ENCODE measurements around the gene TRPM2.
"Not testable (repeated sequence)": the region's sequence is repeated elsewhere in the genome, so short reads cannot be mapped to it uniquely, and the experiment has no call there.

Gene TRPM2

GRCh38 chr21:44354775-44355771 is 1.7 kb downstream of the TRPM2 start:
- no peak for DNase-seq

- no peak for DNase-seq
These were observed 2.7 kb downstream of the TRPM2 start for GRCh38 chr21:44356160-44356559.

GRCh38 chr21:44356636-44357035 is 3.2 kb downstream of the TRPM2 start:
- DNase-seq = no peak

- no peak for DNase-seq
These were observed 3.8 kb downstream of the TRPM2 start for GRCh38 chr21:44357064-44357837.

GRCh38 chr21:44359396-44359795 is 6.0 kb downstream of the TRPM2 start:
- DNase-seq = no peak

GRCh38 chr21:44360159-44360558 is 6.7 kb downstream of the TRPM2 start:
- no peak for DNase-seq

- not testable (repeated sequence) for DNase-seq
These were observed 8.5 kb downstream of the TRPM2 start for GRCh38 chr21:44361903-44362302.

GRCh38 chr21:44363278-44363677 is 9.9 kb downstream of the TRPM2 start:
- DNase-seq = no peak

GRCh38 chr21:44364151-44365053 is 11.0 kb downstream of the TRPM2 start:
- no peak for DNase-seq

GRCh38 chr21:44365251-44365966 is 12.0 kb downstream of the TRPM2 start:
- no peak for DNase-seq

GRCh38 chr21:44365967-44366585 is 12.7 kb downstream of the TRPM2 start:
- no peak for DNase-seq

- no peak for DNase-seq
These were observed 13.3 kb downstream of the TRPM2 start for GRCh38 chr21:44366586-44367211.

GRCh38 chr21:44368711-44369446 is 15.5 kb downstream of the TRPM2 start:
- DNase-seq = no peak

- DNase-seq = no peak
These were observed 16.8 kb downstream of the TRPM2 start for GRCh38 chr21:44370027-44370735.

- DNase-seq = no peak
These were observed 17.5 kb downstream of the TRPM2 start for GRCh38 chr21:44370786-44371410.

- no peak for DNase-seq
These were observed 18.2 kb downstream of the TRPM2 start for GRCh38 chr21:44371596-44371995.

GRCh38 chr21:44372616-44373015 is 19.2 kb downstream of the TRPM2 start:
- DNase-seq = no peak

- DNase-seq = no peak
These were observed 21.3 kb downstream of the TRPM2 start for GRCh38 chr21:44374601-44375280.

- DNase-seq = no peak
These were observed 21.8 kb downstream of the TRPM2 start for GRCh38 chr21:44375281-44375651.
